Mesendoderm (in vitro differentiated cells): ENCODE results near the gene SEMA6D.

ENCODE experiments used
- DNase-seq: peaks from one replicate; pipeline ENCODE4 v3.0.0; 2013
- H2AK5ac ChIP-seq: 2 replicates; pipeline ENCODE4 v1.6.1; 2013; ENCODE audit warnings: low read length, inconsistent platforms
- H2BK120ac ChIP-seq: 2 replicates; pipeline ENCODE4 v1.6.1; 2013; ENCODE audit warnings: low read depth, mild to moderate bottlenecking, low read length, moderate library complexity, mixed read lengths
- H2BK15ac ChIP-seq: replicated peaks from 2 replicates; pipeline ENCODE4 v1.6.1; 2013; ENCODE audit warnings: low read depth, mild to moderate bottlenecking, moderate library complexity
- H2BK5ac ChIP-seq: 2 replicates; pipeline ENCODE4 v1.6.1; 2013; ENCODE audit warnings: low read length, inconsistent platforms
- H3K18ac ChIP-seq: 2 replicates; pipeline ENCODE4 v1.6.1; 2013; ENCODE audit warnings: mild to moderate bottlenecking, low read length, mixed read lengths
- H3K23ac ChIP-seq: one replicate; pipeline ENCODE4 v1.6.1; 2013; ENCODE audit warnings: low read length
- H3K27ac ChIP-seq: 2 replicates; pipeline ENCODE4 v1.5.1; 2013; ENCODE audit warnings: low read depth, mild to moderate bottlenecking, inconsistent platforms, low read length, moderate library complexity
- H3K27me3 ChIP-seq: 2 replicates; pipeline ENCODE4 v1.6.1; 2013; ENCODE audit warnings: low read length, control low read depth, mild to moderate bottlenecking, inconsistent platforms; ENCODE audit not compliant: insufficient read depth, poor library complexity
- H3K36me3 ChIP-seq: 2 replicates; pipeline ENCODE4 v1.6.1; 2013; ENCODE audit warnings: low read length, inconsistent platforms; ENCODE audit not compliant: control insufficient read depth, insufficient read depth
- H3K4ac ChIP-seq: one replicate; pipeline ENCODE4 v1.6.1; 2013; ENCODE audit warnings: low read depth, mild to moderate bottlenecking, low read length, moderate library complexity
- H3K4me1 ChIP-seq: 2 replicates; pipeline ENCODE4 v1.6.1; 2013; ENCODE audit warnings: low read depth, low read length, inconsistent platforms; ENCODE audit not compliant: control insufficient read depth
- H3K4me2 ChIP-seq: 2 replicates; pipeline ENCODE4 v1.6.1; 2013; ENCODE audit warnings: low read length
- H3K4me3 ChIP-seq: 2 replicates; pipeline ENCODE4 v1.5.1; 2013; ENCODE audit warnings: mild to moderate bottlenecking, low read length
- H3K56ac ChIP-seq: one replicate; pipeline ENCODE4 v1.6.1; 2013; ENCODE audit warnings: low read length
- H3K79me1 ChIP-seq: 2 replicates; pipeline ENCODE4 v1.6.1; 2013; ENCODE audit warnings: low read length, inconsistent platforms
- H3K79me2 ChIP-seq: 2 replicates; pipeline ENCODE4 v1.6.1; 2013; ENCODE audit warnings: mild to moderate bottlenecking, low read length; ENCODE audit not compliant: control insufficient read depth, insufficient read depth
- H3K9ac ChIP-seq: 2 replicates; pipeline ENCODE4 v1.6.1; 2013; ENCODE audit warnings: low read length, inconsistent platforms
- H4K5ac ChIP-seq: one replicate; pipeline ENCODE4 v1.6.1; 2013; ENCODE audit warnings: low read length
- H4K8ac ChIP-seq: one replicate; pipeline ENCODE4 v1.6.1; 2013; ENCODE audit warnings: low read depth, mild to moderate bottlenecking, control low read depth, low read length, moderate library complexity
- WGBS: extraction: QIAGEN DNeasy Blood & Tissue Kit; methylation state at CpG from one replicate; pipeline ENCODE4 v1.1.7; 2013; ENCODE audit warnings: low lambda C conversion rate, missing lambda C conversion rate; ENCODE audit not compliant: insufficient coverage; ENCODE audit errors: extremely low coverage; 5-methylcytosine and 5-hydroxymethylcytosine counted together

The SEMA6D gene

GRCh38 chr15:47812470-47812999 lies 95.2 kb downstream of the SEMA6D start:
- Histone ChIP-seq H4K5ac (no peak overlapping the region), H3K4me3 (no peak overlapping the region), H3K79me2 (no peaks in the 10 kb centered on the region), H2BK5ac (no peak overlapping the region), H3K4me1 (peaks cover 1% of the 10 kb centered on the region), H3K27ac (no peak overlapping the region), H2BK120ac (no peak overlapping the region), H2BK15ac (no peak overlapping the region), H3K4ac (no peak overlapping the region), H2AK5ac (peak overlapping the region; percentile 7), H3K56ac (no peak overlapping the region), H3K18ac (no peak overlapping the region), H3K23ac (no peak overlapping the region), H4K8ac (no peak overlapping the region), H3K9ac (no peak overlapping the region), H3K36me3 (no peaks in the 10 kb centered on the region), H3K79me1 (no peaks in the 10 kb centered on the region), H3K27me3 (no peaks in the 10 kb centered on the region), H3K4me2 (no peak overlapping the region)
- DNase-seq, result peak; percentile 66
- no CpG with 5 or more reads among the region's 4 CpGs for WGBS

GRCh38 chr15:47813748-47814384 lies 96.6 kb downstream of the SEMA6D start:
- Histone ChIP-seq H3K27ac (no peak overlapping the region), H3K18ac (no peak overlapping the region), H3K79me1 (no peaks in the 10 kb centered on the region), H3K4me2 (no peak overlapping the region), H3K27me3 (no peaks in the 10 kb centered on the region), H3K4ac (no peak overlapping the region), H3K4me3 (no peak overlapping the region), H3K9ac (no peak overlapping the region), H4K5ac (no peak overlapping the region), H2AK5ac (no peak overlapping the region), H3K4me1 (peaks cover 9% of the 10 kb centered on the region), H2BK15ac (no peak overlapping the region), H2BK5ac (no peak overlapping the region), H2BK120ac (no peak overlapping the region), H3K36me3 (no peaks in the 10 kb centered on the region), H3K23ac (no peak overlapping the region), H3K79me2 (no peaks in the 10 kb centered on the region), H4K8ac (no peak overlapping the region), H3K56ac (no peak overlapping the region)
- no peak for DNase-seq
- WGBS, result no CpG with 5 or more reads among the region's 5 CpGs

GRCh38 chr15:47814620-47815019 lies 97.3 kb downstream of the SEMA6D start:
- Histone ChIP-seq H3K56ac (no peak overlapping the region), H2BK120ac (no peak overlapping the region), H2BK15ac (no peak overlapping the region), H3K9ac (no peak overlapping the region), H2AK5ac (no peak overlapping the region), H3K4me3 (no peak overlapping the region), H3K4me2 (no peak overlapping the region), H3K27me3 (no peaks in the 10 kb centered on the region), H4K8ac (no peak overlapping the region), H3K4ac (no peak overlapping the region), H3K27ac (no peak overlapping the region), H3K36me3 (no peaks in the 10 kb centered on the region), H3K79me1 (no peaks in the 10 kb centered on the region), H3K79me2 (no peaks in the 10 kb centered on the region), H3K4me1 (peaks cover 9% of the 10 kb centered on the region), H3K23ac (no peak overlapping the region), H3K18ac (no peak overlapping the region), H4K5ac (no peak overlapping the region), H2BK5ac (no peak overlapping the region)
- no CpG with 5 or more reads among the region's 1 CpG for WGBS
- DNase-seq, result no peak

- H3K23ac ChIP-seq, result no peak overlapping the region
- no peak overlapping the region for H2BK120ac ChIP-seq
- no peak overlapping the region for H3K9ac ChIP-seq
- no peaks in the 10 kb centered on the region for H3K79me2 ChIP-seq
- H4K8ac ChIP-seq, result no peak overlapping the region
- no peak overlapping the region for H2AK5ac ChIP-seq
- H3K18ac ChIP-seq, result no peak overlapping the region
- H3K79me1 ChIP-seq, result no peaks in the 10 kb centered on the region
- H3K56ac ChIP-seq, result no peak overlapping the region
- no peaks in the 10 kb centered on the region for H3K27me3 ChIP-seq
- H3K4ac ChIP-seq, result no peak overlapping the region
- H4K5ac ChIP-seq, result no peak overlapping the region
- no peak overlapping the region for H3K4me3 ChIP-seq
- H2BK15ac ChIP-seq, result no peak overlapping the region
- peak overlapping the region; percentile 35 for H2BK5ac ChIP-seq
- no peak overlapping the region for H3K27ac ChIP-seq
- no peaks in the 10 kb centered on the region for H3K36me3 ChIP-seq
- DNase-seq, result peak; percentile 91
- no CpG with 5 or more reads among the region's 5 CpGs for WGBS
- H3K4me1 ChIP-seq, result peaks cover 8% of the 10 kb centered on the region
- H3K4me2 ChIP-seq, result no peak overlapping the region
Observed at GRCh38 chr15:47817969-47818548, 100.8 kb downstream of the SEMA6D start.

- Histone ChIP-seq H2BK5ac (no peak overlapping the region), H3K4me2 (no peak overlapping the region), H2BK15ac (no peak overlapping the region), H3K18ac (no peak overlapping the region), H3K27ac (no peak overlapping the region), H3K4me1 (peaks cover 8% of the 10 kb centered on the region), H3K9ac (no peak overlapping the region), H2AK5ac (no peak overlapping the region), H3K79me1 (no peaks in the 10 kb centered on the region), H3K23ac (no peak overlapping the region), H2BK120ac (no peak overlapping the region), H4K5ac (no peak overlapping the region), H3K56ac (no peak overlapping the region), H4K8ac (no peak overlapping the region), H3K4ac (no peak overlapping the region), H3K27me3 (no peaks in the 10 kb centered on the region), H3K79me2 (no peaks in the 10 kb centered on the region), H3K36me3 (no peaks in the 10 kb centered on the region), H3K4me3 (no peak overlapping the region)
- WGBS, result no CpG with 5 or more reads among the region's 2 CpGs
- no peak for DNase-seq
Observed at GRCh38 chr15:47819158-47819557, 101.9 kb downstream of the SEMA6D start.
